ENCODE data around the gene ACIN1. TPM values are rescaled to one million over a fixed set of nuclear protein-coding genes. Genes with fewer than 3 reads are reported as not detected.
A peak's percentile ranks its signal among the peaks of the same experiment; 100 is the strongest.
"Not testable (repeated sequence)": the region's sequence is repeated elsewhere in the genome, so short reads cannot be mapped to it uniquely, and the experiment has no call there.

Gene ACIN1
- total RNA-seq, 1 donor from 2014 or later = 137 TPM

GRCh38 chr14:23021434-23021833, 73.5 kb downstream of the ACIN1 start:
- DNase-seq (ENCODE audit: low spot score) = no peak

DNA sequence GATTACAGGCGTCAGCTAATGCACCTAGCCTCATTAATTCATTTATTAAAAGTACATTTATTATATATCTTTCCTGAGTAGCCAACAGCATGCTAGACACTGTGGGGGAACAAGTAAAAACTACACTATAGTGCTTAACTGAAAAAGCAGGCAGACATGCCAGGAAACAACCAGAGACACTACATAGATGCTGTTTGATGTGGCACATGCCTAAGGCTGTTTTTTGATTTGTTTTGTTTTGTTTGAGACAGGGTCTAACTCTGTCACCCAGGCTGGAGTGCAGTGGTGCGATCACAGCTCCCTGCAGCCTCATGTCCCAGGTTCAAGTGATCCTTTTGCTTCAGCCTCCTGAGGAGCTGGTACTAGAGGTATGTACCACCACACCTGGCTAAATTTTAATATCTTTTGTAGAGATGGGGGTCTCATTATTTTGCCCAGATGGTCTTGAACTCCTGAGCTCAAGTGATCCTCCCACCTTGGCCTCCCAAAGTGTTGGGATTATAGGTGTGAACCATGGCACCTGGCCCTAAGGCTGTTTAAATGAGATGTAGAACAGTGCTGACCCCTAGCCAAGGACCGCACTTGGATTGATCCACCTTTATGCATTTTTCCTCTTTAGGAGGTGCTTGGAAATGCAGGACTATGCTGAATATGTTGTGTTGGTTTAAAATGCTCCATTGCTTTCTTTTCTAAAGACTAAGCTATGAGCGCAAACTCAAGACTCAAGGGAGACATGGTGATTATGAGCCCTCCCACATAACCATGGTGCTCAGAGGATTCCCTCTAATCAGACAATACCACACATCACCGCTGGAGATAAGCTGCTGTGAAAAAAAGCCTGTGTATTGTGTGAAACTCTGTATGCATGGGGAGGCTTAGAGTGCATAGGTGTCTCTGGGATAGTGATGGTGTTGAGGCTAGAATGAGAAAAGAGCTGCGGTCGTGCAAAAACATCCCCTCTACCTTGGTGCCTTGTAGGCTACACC, 74.5 kb downstream of the ACIN1 start:
- no peak for DNase-seq (ENCODE audit: low spot score)

DNA sequence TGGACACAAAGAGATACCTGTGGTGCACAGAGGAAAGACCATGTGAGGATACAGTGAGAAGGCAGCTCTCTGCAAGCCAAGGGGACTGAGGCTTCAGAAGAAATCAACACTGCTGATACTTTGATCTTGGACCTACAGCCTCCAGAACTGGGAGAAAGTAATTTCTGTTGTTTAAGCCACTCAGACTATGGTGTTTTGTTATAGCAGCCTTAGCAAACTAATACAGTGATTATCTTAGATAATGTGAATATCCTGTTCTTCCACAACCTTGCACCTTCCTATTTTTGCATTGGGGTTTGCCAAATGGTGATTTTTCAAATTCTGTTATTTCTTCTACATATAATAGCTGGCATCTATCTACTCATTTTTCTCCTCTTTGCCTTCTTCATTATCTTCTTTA, 76.8 kb downstream of the ACIN1 start:
- no peak for DNase-seq (ENCODE audit: low spot score)

DNA sequence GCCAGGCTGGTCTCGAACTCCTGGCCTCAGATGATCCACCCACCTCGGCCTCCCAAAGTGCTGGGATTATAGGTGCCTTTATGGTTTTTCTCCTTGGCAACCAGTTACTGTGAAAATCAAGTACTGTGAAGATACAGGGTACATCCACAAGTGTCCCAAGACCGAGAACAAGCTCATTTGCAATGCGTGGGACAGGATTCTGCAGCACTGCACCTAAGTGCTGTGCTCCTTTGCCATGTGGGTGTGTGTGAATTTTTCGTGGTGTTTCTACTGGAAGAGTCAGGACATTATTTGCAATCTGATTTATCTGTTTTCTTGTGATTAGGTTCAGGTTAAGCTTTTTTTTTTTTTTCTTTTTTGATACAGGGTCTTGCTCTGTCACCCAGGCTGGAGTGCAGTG, 77.8 kb downstream of the ACIN1 start:
- no peak for DNase-seq (ENCODE audit: low spot score)

GRCh38 chr14:23015618-23016017, 79.3 kb downstream of the ACIN1 start:
- no peak for DNase-seq (ENCODE audit: low spot score)

DNA sequence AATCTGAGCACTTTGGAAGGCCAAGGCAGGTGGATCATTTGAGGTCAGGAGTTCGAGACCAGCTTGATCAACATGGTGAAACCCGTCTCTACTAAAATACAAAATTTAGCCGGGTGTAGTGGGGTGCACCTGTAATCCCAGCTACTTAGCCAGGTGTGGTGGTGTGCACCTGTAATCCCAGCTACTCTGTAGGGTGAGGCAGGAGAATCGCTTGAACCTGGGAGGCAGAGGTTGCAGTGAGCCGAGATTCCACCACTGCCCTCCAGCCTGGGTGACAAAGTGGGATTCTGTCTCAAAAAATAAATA, 81.2 kb downstream of the ACIN1 start:
- DNase-seq (ENCODE audit: low spot score) = not testable (repeated sequence)

DNA sequence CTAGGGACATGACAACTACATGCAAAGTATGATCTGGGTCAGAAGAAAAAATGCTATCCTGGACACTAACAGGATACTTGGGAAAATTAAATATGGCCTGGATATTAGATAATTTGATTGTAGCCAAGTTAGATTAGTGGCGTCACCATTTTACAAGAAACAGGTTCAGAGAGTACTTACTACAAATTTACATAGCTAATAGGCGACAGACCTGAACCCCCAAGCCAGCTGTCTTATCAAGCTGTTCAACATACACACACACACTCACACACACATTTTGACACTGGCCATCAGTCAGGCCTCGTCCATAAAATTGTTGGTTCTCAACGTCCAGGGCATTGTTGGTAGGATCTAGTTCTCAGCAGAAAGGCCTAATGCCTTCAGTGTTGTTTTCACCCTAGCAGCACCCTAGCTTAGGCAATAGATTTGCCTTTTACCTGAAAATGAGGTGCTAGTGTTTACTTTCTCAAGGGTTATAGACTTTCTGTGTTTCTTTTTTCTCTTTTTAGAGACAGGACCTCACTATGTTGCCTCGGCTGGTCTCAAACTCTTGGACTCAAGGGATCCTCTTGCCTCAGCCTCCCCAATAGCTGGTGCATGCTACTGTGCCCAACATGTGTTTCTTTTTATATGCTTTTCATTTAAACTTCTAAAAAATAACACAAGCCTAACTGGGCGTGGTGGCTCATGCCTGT, 81.7 kb downstream of the ACIN1 start:
- DNase-seq (ENCODE audit: low spot score) = no peak

DNA sequence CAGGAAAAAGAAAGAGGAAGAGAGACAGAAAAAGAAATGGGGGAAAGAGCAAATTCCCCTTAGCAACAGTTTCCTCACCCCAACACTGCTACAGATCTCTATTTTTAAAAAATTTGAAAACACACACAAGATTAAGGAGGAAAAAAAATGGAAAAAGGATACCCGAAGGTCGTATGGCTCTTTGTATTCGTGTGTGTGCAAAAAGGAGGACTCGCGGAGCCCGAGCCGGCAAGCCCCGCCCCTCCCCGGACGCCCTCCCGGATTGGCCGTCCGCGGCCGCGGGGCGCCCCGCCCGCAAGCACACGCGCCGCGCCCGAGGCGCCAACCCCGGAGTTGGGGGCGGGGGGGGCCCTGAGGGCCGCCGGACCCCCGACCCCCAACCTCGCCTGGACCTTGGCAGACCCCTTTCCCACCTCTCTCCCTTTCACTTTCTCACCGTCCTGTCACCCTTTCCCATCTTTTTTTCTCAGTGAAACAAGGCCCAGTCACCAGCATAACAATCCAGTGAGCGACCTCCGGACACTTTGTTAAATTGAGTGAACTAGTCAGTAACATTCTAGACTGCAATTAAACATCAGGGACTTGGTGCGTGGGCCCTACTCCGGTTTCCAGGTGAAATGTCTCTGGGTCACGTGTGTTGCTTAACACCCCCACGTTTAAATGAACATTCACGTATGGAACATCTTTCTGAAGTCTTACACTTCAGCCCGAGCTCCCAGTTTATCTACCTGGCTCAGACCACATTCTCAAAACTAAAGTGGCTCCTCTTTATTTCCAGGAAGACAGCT, 84.8 kb downstream of the ACIN1 start, which contains the start of gene C14orf93:
Gene C14orf93 (minus strand): TSS at position 205 of the 788 bp plus-strand sequence. CDS start 11,120 bp downstream, outside the sequence.
- peak; percentile 92 for DNase-seq (ENCODE audit: low spot score)

DNA sequence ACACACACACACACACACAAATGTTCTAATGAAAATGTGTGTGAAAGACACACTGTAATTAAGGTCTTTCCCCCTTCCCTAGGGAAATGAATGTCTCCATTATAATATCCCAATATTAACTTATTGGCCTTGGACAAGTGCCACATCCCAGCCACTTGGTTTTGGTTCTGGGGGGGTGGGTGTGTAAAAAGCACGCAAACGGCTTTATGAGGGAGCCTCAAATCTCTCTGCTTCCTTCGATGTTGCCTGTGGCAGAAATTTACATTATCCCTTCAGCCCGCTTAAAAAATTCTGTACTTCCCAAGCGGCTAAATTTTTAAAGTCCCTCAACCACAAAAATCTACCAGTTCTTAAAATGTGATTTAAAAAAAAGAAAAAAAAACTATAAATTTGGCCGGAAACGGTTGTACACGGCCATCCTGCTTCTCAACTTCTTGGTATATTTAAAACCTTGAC, 85.4 kb downstream of the ACIN1 start:
- no peak for DNase-seq (ENCODE audit: low spot score)

GRCh38 chr14:23008831-23009230, 86.1 kb downstream of the ACIN1 start:
- DNase-seq (ENCODE audit: low spot score) = no peak

Other genes with a start within 250 kb of the ACIN1 start
- 113 TPM for gene LRP10, start 223.4 kb downstream of the ACIN1 start, total RNA-seq
- gene REM2, start 211.9 kb downstream of the ACIN1 start, total RNA-seq = 0.39 TPM
- gene RBM23, start 176.0 kb downstream of the ACIN1 start, total RNA-seq = 53.8 TPM
- 54.8 TPM for gene PRMT5, start 165.8 kb downstream of the ACIN1 start, total RNA-seq
- gene HAUS4, start 138.0 kb downstream of the ACIN1 start, total RNA-seq = 20.8 TPM
- gene AJUBA, start 112.6 kb downstream of the ACIN1 start, total RNA-seq = 6.0 TPM
- gene C14orf93, start 85.0 kb downstream of the ACIN1 start, total RNA-seq = 4.9 TPM
- 113 TPM for gene PSMB5, start 60.2 kb downstream of the ACIN1 start, total RNA-seq
- gene PSMB11, start 52.9 kb downstream of the ACIN1 start, total RNA-seq = not detected
- gene CDH24, start 37.6 kb downstream of the ACIN1 start, total RNA-seq = 2.4 TPM
- 50.5 TPM for gene C14orf119, start 369 bp upstream of the ACIN1 start, total RNA-seq
- gene CIROP, start 9.9 kb upstream of the ACIN1 start, total RNA-seq = not detected
- not detected for gene CEBPE, start 24.1 kb upstream of the ACIN1 start, total RNA-seq
- gene SLC7A8, start 88.5 kb upstream of the ACIN1 start, total RNA-seq = 33.4 TPM
- gene RNF212B, start 142.8 kb upstream of the ACIN1 start, total RNA-seq = not detected
- gene HOMEZ, start 191.0 kb upstream of the ACIN1 start, total RNA-seq = 6.8 TPM
- gene PPP1R3E, start 207.7 kb upstream of the ACIN1 start, total RNA-seq = 8.0 TPM
- 60.1 TPM for gene BCL2L2, start 211.7 kb upstream of the ACIN1 start, total RNA-seq
- gene PABPN1, start 226.3 kb upstream of the ACIN1 start, total RNA-seq = 129 TPM

Data from mesenteric fat pad (tissue), 1 donor.